K562 (cell line): Measurements from ENCODE around the gene PADI1. TPM values are rescaled to one million over a fixed set of nuclear protein-coding genes. Genes with fewer than 3 reads are reported as not detected.
A peak's percentile ranks its signal among the peaks of the same experiment; 100 is the strongest.

ENCODE experiments used
- ATAC-seq: fragments of 200-7000 bp; cut with Tn5 transposase; 3 replicates; pipeline ENCODE4 v1.9.1; 2020; ENCODE audit warnings: moderate library complexity
- BruUV-seq: library from RNA; stranded (reverse); fragments of 400-500 nt; replicated peaks from 2 replicates; lab custom pipeline; 2021; lab: Mats Ljungman, UMichigan
- CTCF ChIA-PET: fragments of 300-600 bp; formaldehyde crosslinking; extraction: SDS; loops from one replicate; lab custom pipeline; 2021; ENCODE audit warnings: low intra/inter-chr PET ratio; lab: Yijun Ruan, JAX
- POLR2A ChIA-PET: fragments of 300-600, 350-650 bp; sonication (Branson Sonifier 250); formaldehyde crosslinking; extraction: SDS; loops from one replicate; lab custom pipeline; 2021; ENCODE audit warnings: antibody characterized with exemption, inconsistent platforms; lab: Yijun Ruan, JAX
- DNase-seq, 4 experiments: peaks; one replicate each; pipeline versions ENCODE4 v3.0.0 to v3.0.0-alpha.2; 2011 to 2018; ENCODE audit warnings: low spot score in 3 of 4, mixed read lengths in 3 of 4; ENCODE audit errors: extremely low read depth in 1 of 4
- FAIRE-seq: peaks from 2 replicates; lab custom pipeline; 2011; peaks lifted over from hg19 to GRCh38; lab: Jason Lieb, UNC
- H2AFZ ChIP-seq: 2 replicates; pipeline ENCODE4 v1.6.0; 2011; ENCODE audit warnings: low read depth, low read length, control low read depth, inconsistent platforms
- H3K27ac ChIP-seq: fragments of 200-600 bp; 3 replicates; pipeline ENCODE4 v1.8.0; 2011; ENCODE audit warnings: low read depth, mild to moderate bottlenecking, control low read depth, inconsistent platforms, low read length, moderate library complexity, mixed read lengths; ENCODE audit errors: extremely low read depth
- H3K27me3 ChIP-seq, 2 experiments: fragments of 300-600 bp in 1 of 2; 2 replicates in 1 of 2; 3 replicates in 1 of 2; pipeline versions ENCODE4 v1.6.0 to v1.8.0; 2011; ENCODE audit warnings: inconsistent platforms in 2 of 2, low read length in 2 of 2, mild to moderate bottlenecking in 1 of 2, mixed read lengths in 1 of 2, moderate library complexity in 1 of 2; ENCODE audit not compliant: control insufficient read depth in 2 of 2, insufficient read depth in 2 of 2
- H3K36me3 ChIP-seq: fragments of 300-600 bp; 3 replicates; pipeline ENCODE4 v1.8.0; 2011; ENCODE audit warnings: mild to moderate bottlenecking, low read length, inconsistent platforms; ENCODE audit not compliant: control insufficient read depth, insufficient read depth
- H3K4me1 ChIP-seq, 2 experiments: fragments of 200-600 bp in 1 of 2; replicated peaks in 1 of 2; 2 replicates in 1 of 2; 3 replicates in 1 of 2; pipeline versions ENCODE4 v1.5.1 to v1.8.0; 2011; ENCODE audit warnings: inconsistent platforms in 2 of 2, low read length in 2 of 2, mild to moderate bottlenecking in 1 of 2, mixed read lengths in 1 of 2, moderate library complexity in 1 of 2; ENCODE audit not compliant: control insufficient read depth in 2 of 2, insufficient read depth in 2 of 2
- H3K4me2 ChIP-seq: 2 replicates; pipeline ENCODE4 v1.6.1; 2011; ENCODE audit warnings: low read length, control low read depth, inconsistent platforms, mixed read lengths; ENCODE audit not compliant: insufficient read depth
- H3K4me3 ChIP-seq: fragments of 200-600 bp; sonication (generic), shearing (Covaris generic); 2 replicates; pipeline ENCODE4 v1.5.1; 2016; ENCODE audit warnings: control low read depth, inconsistent platforms
- H3K79me2 ChIP-seq: fragments of 200-600 bp; 3 replicates; pipeline ENCODE4 v1.8.0; 2011; ENCODE audit warnings: low read length, inconsistent platforms; ENCODE audit not compliant: control insufficient read depth, insufficient read depth
- H3K9ac ChIP-seq, 2 experiments: 2 replicates each; pipeline versions ENCODE4 v1.6.0 to v1.6.1; 2011; ENCODE audit warnings: low read depth in 2 of 2, low read length in 2 of 2, control low read depth in 1 of 2, inconsistent platforms in 1 of 2, mild to moderate bottlenecking in 1 of 2, mixed read lengths in 1 of 2; ENCODE audit not compliant: insufficient read depth in 1 of 2
- H3K9me1 ChIP-seq: one replicate; pipeline ENCODE4 v1.6.0; 2011; ENCODE audit warnings: inconsistent platforms, mild to moderate bottlenecking, low read length, moderate library complexity; ENCODE audit not compliant: control insufficient read depth, insufficient read depth
- H3K9me3 ChIP-seq: replicated peaks from 2 replicates; pipeline ENCODE4 v1.5.1; 2011; ENCODE audit warnings: low read depth, low read length, inconsistent platforms; ENCODE audit not compliant: control insufficient read depth, insufficient read depth
- H4K20me1 ChIP-seq: replicated peaks from 2 replicates; pipeline ENCODE4 v1.6.1; 2011; ENCODE audit warnings: low read length, inconsistent platforms, mixed read lengths; ENCODE audit not compliant: control insufficient read depth, insufficient read depth
- CCAR2 ChIP-seq: fragments of 200-400 bp; formaldehyde crosslinking; IDR thresholded peaks from 2 replicates; pipeline ENCODE4 v1.6.1; 2017; ENCODE audit warnings: mild to moderate bottlenecking, low read depth, low read length
- CGGBP1 ChIP-seq: fragments of 250-450 bp; sonication (Bioruptor Pico); IDR thresholded peaks from 2 replicates; pipeline ENCODE4 v1.9.0; 2021; ENCODE audit warnings: mild to moderate bottlenecking
- FOXM1 ChIP-seq, 2 experiments: fragments of 450-650 bp in 1 of 2; sonication (generic) in 1 of 2; formaldehyde crosslinking in 1 of 2; IDR thresholded peaks; 2 replicates each; pipeline versions ENCODE4 v1.6.1 to v1.9.0; 2017 to 2022; ENCODE audit warnings: low read depth in 2 of 2, mild to moderate bottlenecking in 2 of 2, missing genetic modification reagents in 1 of 2, moderate library complexity in 1 of 2
- GTF2F1 ChIP-seq: IDR thresholded peaks from 2 replicates; pipeline ENCODE4 v1.6.1; 2011; ENCODE audit warnings: low read depth, low read length, improper control_type of control experiment
- NCOA1 ChIP-seq: fragments of 450-650 bp; IDR thresholded peaks from 2 replicates; pipeline ENCODE4 v1.6.1; 2016; ENCODE audit warnings: low read depth
- SAFB ChIP-seq: fragments of 200-400 bp; formaldehyde crosslinking; IDR thresholded peaks from 2 replicates; pipeline ENCODE4 v1.6.1; 2017; ENCODE audit warnings: low read depth, low read length, borderline replicate concordance
- SIRT6 ChIP-seq: IDR thresholded peaks from one replicate; pipeline ENCODE4 v1.6.1; 2012; ENCODE audit warnings: low read depth, mild to moderate bottlenecking, control low read depth, inconsistent platforms, low read length, moderate library complexity
- SMARCA4 ChIP-seq: fragments of 450-650 bp; IDR thresholded peaks from 2 replicates; pipeline ENCODE4 v1.6.1; 2016
- SNAPC5 ChIP-seq: fragments of 250-450 bp; sonication (Bioruptor Pico); IDR thresholded peaks from 2 replicates; pipeline ENCODE4 v1.8.0; 2021; ENCODE audit warnings: moderate library complexity, mild to moderate bottlenecking, inconsistent platforms
- TAL1 ChIP-seq: fragments of 450-650 bp; IDR thresholded peaks from 2 replicates; pipeline ENCODE4 v1.6.1; 2016; ENCODE audit warnings: mild to moderate bottlenecking
- TARDBP ChIP-seq: fragments of 450-650 bp; IDR thresholded peaks from 2 replicates; pipeline ENCODE4 v1.6.1; 2016
- TRIM28 ChIP-seq: fragments of 450-650 bp; IDR thresholded peaks from 2 replicates; pipeline ENCODE4 v1.6.1; 2017
- ZNF124 ChIP-seq: sonication (generic); formaldehyde crosslinking; IDR thresholded peaks from 2 replicates; pipeline ENCODE4 v1.8.1; 2022; ENCODE audit warnings: missing genetic modification reagents
- ZNF57 ChIP-seq: fragments of 450-650 bp; formaldehyde crosslinking; IDR thresholded peaks from 2 replicates; pipeline ENCODE4 v1.4.0; 2020; ENCODE audit warnings: mild to moderate bottlenecking, moderate library complexity
- ZNF609 ChIP-seq: sonication (generic); formaldehyde crosslinking; IDR thresholded peaks from 2 replicates; pipeline ENCODE4 v1.8.1; 2023; ENCODE audit warnings: missing genetic modification reagents, mild to moderate bottlenecking, borderline replicate concordance
- WGBS: fragments of 100-300 bp; shearing (Covaris generic); methylation state at CpG from one replicate; pipeline ENCODE4 v1.1.6; 2016; ENCODE audit warnings: low coverage, mixed read lengths; ENCODE audit not compliant: insufficient coverage; ENCODE audit errors: missing lambda C conversion rate; 5-methylcytosine and 5-hydroxymethylcytosine counted together
- in situ Hi-C: fragments of 300-500 bp; cut with MboI; formaldehyde crosslinking; loops from 4 replicates; pipeline ENCODE4 v1.15.0; 2018; ENCODE audit warnings: inconsistent platforms, mixed read lengths
- intact Hi-C: fragments of 100-400 bp; cut with micrococcal nuclease; formaldehyde crosslinking; loops from 2 replicates; pipeline ENCODE4 v1.14.2; 2022
- polyA plus RNA-seq, 8 experiments: library from polyadenylated mRNA; depleted of rRNA in 4 of 8; stranded (reverse) in 5 of 8; unstranded in 3 of 8; fragments of >200 nt; fragmentation: Nextera tagmentation in 2 of 8; fragmentation: Illumina TruSeq in 1 of 8; extraction: Ambion mirVana in 2 of 8; extraction: Trizol in 1 of 8; gene quantifications; 2 replicates each; pipeline versions ENCODE4 v1.2.1 to v1.2.3, GENCODE V29; 2011 to 2014; ENCODE audit warnings: inconsistent platforms in 1 of 8, missing spikeins in 1 of 8
- total RNA-seq, 7 experiments: library from RNA; depleted of rRNA in 6 of 7; stranded (reverse); fragments of >200 nt in 6 of 7; fragmentation: Illumina TruSeq in 2 of 7; extraction: Trizol in 2 of 7; gene quantifications; 2 replicates each; pipeline versions ENCODE4 v1.2.1 to v1.2.3, GENCODE V29; 2011 to 2021; ENCODE audit warnings: low replicate concordance in 1 of 7

Gene PADI1
- total and polyA plus RNA-seq, 9 of the 15 experiments (the other 6 are each of a cell fraction or from before 2014, with no cell fraction given), result not detected

- in situ Hi-C loops, result no loop called here
- Histone ChIP-seq H3K36me3 (no peaks in the 10 kb centered on the region), H2AFZ (no peak overlapping the region), H3K27ac (no peak overlapping the region), H3K9me3 (no peaks in the 10 kb centered on the region), H3K79me2 (no peaks in the 10 kb centered on the region), H4K20me1 (0 out of 2 replicates have a peak, but pooled peaks cover 3% of the 10 kb centered on the region), H3K4me1 (peaks cover 4 to 8% of the 10 kb centered on the region in 2 experiments; a peak in 3 of 5 replicates), H3K4me2 (no peak overlapping the region), H3K4me3 (no peak overlapping the region), H3K9ac (peak overlapping the region in 1 of 2 experiments; percentile 20; a peak in 1 of 4 replicates)
- POLR2A ChIA-PET, result interaction anchor here (0.6 to 1.2 kb wide), 2 partner anchors 32 to 75 kb away, joined by 3 read pairs; no protein-coding TSS in a partner anchor
- FAIRE-seq (no peak), DNase-seq (no peak), ATAC-seq (no peak)
- intact Hi-C loops, result no loop called here
- CTCF ChIA-PET, result interaction anchor here (0.6 kb wide), 1 partner anchor 68 kb away, joined by 5 read pairs; no protein-coding TSS in a partner anchor
- 3% methylated on average over 3 of the region's 3 CpGs for WGBS
- no TSS peak for BruUV-seq
- no peak for TF ChIP-seq TAL1
- TF ChIP-seq FOXM1 (IDR thresholded peaks at IDR 0.05; ENCODE audit: low read depth), result no peak
- no peak for TF ChIP-seq FOXM1 (CRISPR knock-in tag; IDR thresholded peaks at IDR 0.05; ENCODE audit: low read depth)
- TF ChIP-seq GTF2F1, result no peak
- TF ChIP-seq SMARCA4, result no peak
- no peak for TF ChIP-seq TARDBP
- no peak for TF ChIP-seq CCAR2
- no peak for TF ChIP-seq SAFB
- no peak for TF ChIP-seq SNAPC5 (CRISPR knock-in tag)
- no peak for TF ChIP-seq TRIM28
- TF ChIP-seq SIRT6, result no peak
- TF ChIP-seq NCOA1, result no peak
- no peak for TF ChIP-seq CGGBP1 (CRISPR knock-in tag)
- TF ChIP-seq ZNF124 (CRISPR knock-in tag), result no peak
- no peak for TF ChIP-seq ZNF57
- TF ChIP-seq ZNF609 (CRISPR knock-in tag), result no peak
- TF ChIP-seq, all 486 proteins: peak for 0
- Histone ChIP-seq H3K27me3 (peaks cover 6 to 50% of the 10 kb centered on the region in 2 experiments; a peak in 4 of 5 replicates), H3K9me1 (no peaks in the 10 kb centered on the region)
Observed at GRCh38 chr1:17194133-17194475, 10.8 kb upstream of the PADI1 start.
